Stimulated activated naive CD4-positive, alpha-beta T cell treated with Interleukin-2 at 50 U/mL for 16 hours (primary cell): ENCODE measurements around the gene PDE4A.

Source experiments
- DNase-seq: peaks from one replicate; lab custom pipeline; 2025; lab: John Stamatoyannopoulos, UW

PDE4A gene

DNA sequence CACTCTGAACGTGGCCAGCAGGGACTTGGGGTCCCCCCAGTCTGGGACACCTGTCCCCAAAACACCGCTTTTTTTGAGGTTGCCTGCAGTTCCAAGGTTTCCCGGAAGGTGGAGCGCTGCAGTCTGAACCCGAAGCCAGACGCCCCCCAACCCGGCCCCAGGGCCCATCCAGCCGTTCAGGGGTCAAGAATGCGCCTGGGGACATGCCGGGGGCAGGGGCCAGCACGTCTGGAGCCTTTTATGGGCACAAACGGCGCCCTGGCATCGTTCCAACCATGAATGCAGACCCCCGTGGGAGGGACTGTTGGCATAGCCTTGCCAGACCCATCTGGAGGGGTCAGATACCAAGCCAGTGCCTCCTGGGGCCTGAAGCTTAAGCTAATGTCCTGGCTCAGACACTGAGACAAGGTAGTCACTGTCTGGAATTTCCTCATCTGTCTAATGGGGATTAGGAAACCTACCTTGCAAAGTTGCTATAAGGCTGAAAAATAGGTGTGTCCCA, 90.0 kb downstream of the PDE4A start:
- peak; percentile 43 for DNase-seq

DNA sequence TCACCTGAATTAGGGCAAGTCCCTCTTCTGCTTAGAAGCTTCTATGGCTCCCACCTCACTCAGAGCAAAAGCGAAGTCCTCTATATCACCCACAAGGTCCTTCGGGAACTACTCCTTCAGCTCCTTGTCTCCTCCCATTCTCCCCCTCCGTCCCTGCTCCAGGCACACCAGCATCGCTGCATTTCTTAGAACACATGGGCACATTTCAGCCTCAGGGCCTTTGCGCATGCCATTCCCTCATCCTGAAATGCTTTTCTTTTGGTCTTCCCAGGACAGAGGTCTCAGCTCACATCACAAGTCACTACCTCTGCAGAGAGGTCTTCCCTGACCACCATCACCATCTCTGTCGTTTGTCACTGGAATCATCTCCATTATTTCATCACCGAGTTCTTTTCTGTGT, 92.9 kb downstream of the PDE4A start:
- no peak for DNase-seq

DNA sequence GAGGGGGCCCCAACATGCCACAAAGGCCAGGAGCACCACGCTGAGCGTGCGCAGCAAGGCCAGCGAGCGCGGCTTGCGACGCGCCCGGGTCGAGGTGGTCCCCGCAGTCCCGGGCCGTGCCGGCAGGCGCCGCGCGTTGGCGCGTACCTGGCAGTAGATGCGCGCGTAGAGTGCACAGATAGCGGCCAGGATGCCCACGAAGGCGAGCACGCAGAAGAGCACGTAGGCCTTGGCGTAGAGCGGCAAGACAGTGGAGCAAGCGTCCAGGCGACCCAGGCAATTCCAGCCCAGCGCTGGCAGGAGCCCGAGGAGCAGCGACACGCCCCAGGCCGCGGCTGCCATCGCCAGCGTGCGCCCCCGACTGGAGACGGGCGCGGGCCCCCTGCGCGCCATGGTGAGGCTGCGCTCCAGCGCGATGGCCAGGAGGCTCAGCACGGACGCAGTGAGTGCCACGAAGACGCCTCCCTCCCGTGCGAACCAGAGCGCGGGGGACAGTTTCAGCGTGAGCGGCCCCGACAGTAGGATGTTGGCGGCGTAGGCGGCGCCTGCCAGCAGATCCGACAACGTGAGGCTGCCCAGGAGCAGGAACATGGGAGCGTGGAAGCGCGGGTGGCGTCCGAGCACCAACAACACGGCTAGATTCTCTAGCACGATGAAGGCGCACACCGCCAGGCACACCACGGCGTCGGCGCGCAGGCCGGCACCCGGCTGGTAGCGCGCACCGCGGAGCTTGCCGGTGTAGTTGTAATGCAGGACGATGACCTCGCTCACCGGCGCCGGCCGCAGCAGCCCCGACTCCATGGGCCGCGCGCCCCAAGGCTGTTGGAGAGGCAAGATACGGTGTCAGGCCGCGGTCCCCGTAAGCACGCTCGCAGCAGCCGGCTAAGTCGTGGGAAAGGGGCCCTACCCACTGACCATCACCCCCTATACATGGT, 94.1 kb downstream of the PDE4A start:
- DNase-seq, result no peak

DNA sequence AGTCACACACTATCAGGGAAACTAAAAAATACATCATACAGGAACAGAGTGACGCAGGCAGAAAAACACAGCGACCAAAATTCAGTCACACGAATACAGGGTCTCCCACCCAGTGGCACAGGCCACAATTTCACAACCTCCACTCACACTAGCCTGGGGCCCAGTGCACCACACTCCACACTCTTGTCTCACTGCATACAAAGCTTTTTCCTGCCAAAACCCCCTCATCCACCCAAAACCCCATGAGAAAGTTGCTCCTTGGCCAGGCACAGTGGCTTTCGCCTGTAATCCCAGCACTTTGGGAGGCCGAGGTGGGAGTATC, 95.7 kb downstream of the PDE4A start:
- DNase-seq, result no peak

DNA sequence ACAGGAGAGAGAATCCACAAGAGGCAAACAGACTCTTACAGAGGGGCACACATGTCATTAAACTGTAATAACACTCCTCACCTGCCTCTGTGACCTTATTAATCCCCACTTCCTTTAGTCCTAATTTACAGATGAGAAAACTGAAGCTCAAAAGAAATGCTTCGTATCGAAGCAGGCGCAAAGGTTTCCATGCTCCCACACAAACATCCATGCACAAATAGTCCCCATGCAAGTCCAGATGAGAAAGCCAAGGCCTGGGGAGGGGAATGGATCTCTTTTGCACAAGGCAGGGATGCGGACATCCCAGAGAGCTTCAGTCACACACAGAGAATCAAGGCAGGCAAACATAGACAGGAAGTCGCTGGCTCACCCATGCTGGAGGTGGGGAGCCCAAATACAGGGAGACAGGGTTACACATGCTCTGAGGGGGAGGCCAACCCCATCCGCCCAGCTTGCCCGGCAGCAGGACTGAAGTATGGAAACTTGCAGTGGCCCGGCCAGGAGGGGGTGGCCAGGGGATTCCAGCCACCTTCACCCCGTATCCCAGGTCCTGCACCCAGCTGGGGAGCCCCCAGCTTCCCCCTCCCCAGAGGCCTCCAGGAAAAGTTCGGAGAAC, 96.4 kb downstream of the PDE4A start:
- DNase-seq, result no peak

DNA sequence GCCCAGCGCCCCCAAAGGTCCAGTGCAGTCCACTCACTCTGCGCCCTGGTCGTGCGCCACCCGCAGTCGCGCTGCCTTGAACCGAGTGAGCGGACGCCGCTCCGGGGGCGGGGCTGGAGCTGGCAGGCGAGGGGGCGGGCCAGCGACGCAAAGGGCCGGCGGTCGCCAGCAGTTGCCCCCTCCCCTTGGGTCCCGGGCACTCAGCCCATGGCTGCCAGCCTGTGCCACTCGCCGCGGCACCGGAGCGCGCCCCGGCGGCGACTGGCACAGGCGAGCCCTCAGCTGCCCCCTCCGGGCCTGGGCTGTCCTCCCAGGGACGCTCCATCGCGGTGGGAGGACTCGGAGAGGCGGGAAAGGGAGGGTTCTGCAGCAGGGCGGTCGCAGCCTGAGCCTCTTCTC, 97.0 kb downstream of the PDE4A start, which contains the start of gene S1PR5:
S1PR5 (minus strand) TSS at position 87 of the 399 bp plus-strand sequence. CDS start 2,436 bp downstream, outside the sequence.
- no peak for DNase-seq

DNA sequence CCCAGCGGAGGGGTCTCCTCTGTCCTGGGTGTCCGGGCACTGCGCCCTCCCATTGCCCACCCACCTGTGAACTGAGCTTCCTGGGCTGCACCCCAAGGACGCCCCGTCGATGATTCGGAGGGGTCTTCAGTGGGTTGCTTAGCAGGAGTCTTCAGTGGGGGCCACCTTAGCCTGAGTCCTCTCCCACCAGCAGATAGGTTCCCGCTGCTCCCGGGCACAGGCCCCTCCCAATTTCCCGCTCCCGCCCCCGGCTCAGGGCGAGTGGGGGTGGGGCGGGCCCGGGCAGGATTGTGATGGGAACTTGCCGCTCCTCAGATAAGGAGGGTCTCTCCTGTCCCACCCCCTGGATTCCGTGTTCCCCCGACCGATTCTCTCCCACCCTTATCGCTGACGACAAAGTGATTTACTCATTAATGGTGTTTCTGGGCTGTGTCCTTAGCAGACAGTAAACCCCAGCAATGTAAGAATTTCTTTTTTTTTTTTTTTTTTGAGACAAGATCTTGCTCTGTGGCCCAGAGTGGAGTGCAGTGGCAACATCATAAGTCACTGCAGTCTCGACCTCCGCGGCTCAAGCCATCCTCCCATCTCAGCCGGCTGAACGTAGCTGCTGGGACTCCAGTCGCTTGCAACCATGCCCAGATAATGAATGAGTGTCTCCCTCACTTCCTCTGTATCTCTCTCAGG, 97.6 kb downstream of the PDE4A start:
- DNase-seq, result no peak

DNA sequence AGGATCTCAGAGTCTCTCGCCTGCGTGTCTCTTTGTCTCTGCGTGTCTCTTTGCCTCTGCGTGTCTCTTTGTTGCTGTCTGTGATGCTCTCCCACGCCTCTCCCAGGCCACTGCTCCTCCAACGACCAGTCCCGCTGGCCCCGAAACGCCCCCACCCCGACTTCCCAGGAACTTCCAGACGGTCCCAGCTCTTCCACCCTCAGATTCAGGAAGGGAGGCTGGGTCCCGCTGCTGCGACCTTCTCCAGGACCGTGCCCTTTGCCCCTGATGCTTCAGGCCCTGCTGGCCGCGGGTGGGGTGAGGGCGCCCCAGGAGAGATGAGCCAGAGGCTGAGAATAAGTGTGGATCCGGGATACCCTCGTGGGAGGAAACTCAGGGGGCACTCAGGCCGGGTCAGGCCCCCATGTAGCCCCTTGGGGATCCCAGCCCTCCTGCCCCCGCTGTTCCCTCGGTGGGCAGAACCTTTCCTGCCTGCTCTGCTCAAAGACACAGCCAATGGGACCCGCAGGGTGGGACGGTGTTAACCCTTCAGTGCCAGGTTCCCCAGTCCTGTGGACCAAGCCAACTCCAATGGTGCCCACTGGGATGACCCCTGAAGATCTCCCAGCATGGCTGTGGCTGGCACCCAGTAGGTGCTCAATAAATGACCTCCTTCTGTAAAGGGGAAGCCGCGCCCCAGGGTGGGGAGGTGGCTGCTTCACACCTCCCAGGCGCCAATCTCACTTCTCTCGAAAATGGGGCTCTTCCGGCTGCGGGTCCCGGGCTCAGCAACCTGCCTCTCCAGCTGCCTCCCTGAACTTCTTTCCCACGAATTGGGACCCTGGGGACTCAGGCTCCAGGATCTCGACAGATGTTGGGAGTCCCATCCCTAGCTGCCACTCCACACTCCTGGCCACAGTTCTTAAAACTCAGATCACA, 98.4 kb downstream of the PDE4A start:
- DNase-seq, result no peak
